ENCODE data around the gene NOTO. TPM values are rescaled to one million over a fixed set of nuclear protein-coding genes. Genes with fewer than 3 reads are reported as not detected.

NOTO gene
- polyA plus RNA-seq, 1 donor (not counting 4 experiments of a cell fraction or from before 2014, with no cell fraction given): not detected

- H3K9ac ChIP-seq (ENCODE audit: control insufficient read depth, extremely low read depth, insufficient read depth, low read length): no peak overlapping the region
- H3K36me3 ChIP-seq (ENCODE audit: control insufficient read depth in 2 of 2, extremely low read depth in 1 of 2, insufficient read depth in 2 of 2, low read length in 2 of 2): no peaks in the 10 kb centered on the region
- peaks cover 31% of the 10 kb centered on the region for H3K27me3 ChIP-seq (ENCODE audit: control insufficient read depth, extremely low read depth, insufficient read depth, low read length)
- no peak overlapping the region for H3K27ac ChIP-seq (ENCODE audit: control insufficient read depth, insufficient read depth, low read length)
- no peaks in the 10 kb centered on the region for H3K79me2 ChIP-seq (ENCODE audit: control insufficient read depth, insufficient read depth, low read length)
- H3K9me1 ChIP-seq (ENCODE audit: control insufficient read depth, extremely low read depth, insufficient read depth, low read length): no peaks in the 10 kb centered on the region
- H3K9me3 ChIP-seq (ENCODE audit: control insufficient read depth, low read depth, low read length): no peaks in the 10 kb centered on the region
- no peak for FAIRE-seq
- peaks cover 19% of the 10 kb centered on the region for H3K4me1 ChIP-seq (ENCODE audit: control insufficient read depth, extremely low read depth, insufficient read depth, low read length)
- TF ChIP-seq EZH2 (IDR thresholded peaks at IDR 0.05; ENCODE audit: low read length) (no peak), CTCF (optimal IDR thresholded peaks at IDR 0.05 in 1 of 3, IDR thresholded peaks at IDR 0.05 in 1 of 3, conservative IDR thresholded peaks at IDR 0.05 in 1 of 3; ENCODE audit: extremely low read depth in 1 of 3, insufficient read depth in 2 of 3, low read length in 3 of 3) (no peak)
- H4K20me1 ChIP-seq (ENCODE audit: control insufficient read depth, extremely low read depth, insufficient read depth, low read length): no peaks in the 10 kb centered on the region
- H3K4me3 ChIP-seq (ENCODE audit: control insufficient read depth in 2 of 3, extremely low read depth in 1 of 3, insufficient read depth in 2 of 3, low read depth in 1 of 3, low read length in 3 of 3): no peak overlapping the region
- H2AFZ ChIP-seq (ENCODE audit: control insufficient read depth, low read length): no peak overlapping the region
- no peak overlapping the region for H3K4me2 ChIP-seq (ENCODE audit: control insufficient read depth, extremely low read depth, insufficient read depth, low read depth, low read length)
- dilution Hi-C loops (cut with MboI; ENCODE audit: extremely low pct_ligation_motif_present, low sequenced_read_pairs): no loop called here
- DNase-seq (ENCODE audit: low read depth, low spot score): no peak
Measured at GRCh38 chr2:73174244-73174643, 28.1 kb upstream of the NOTO start.

- Histone ChIP-seq H3K79me2 (ENCODE audit: control insufficient read depth, insufficient read depth, low read length) (no peaks in the 10 kb centered on the region), H3K9me1 (ENCODE audit: control insufficient read depth, extremely low read depth, insufficient read depth, low read length) (no peaks in the 10 kb centered on the region), H4K20me1 (ENCODE audit: control insufficient read depth, extremely low read depth, insufficient read depth, low read length) (no peaks in the 10 kb centered on the region), H3K36me3 (ENCODE audit: control insufficient read depth in 2 of 2, extremely low read depth in 1 of 2, insufficient read depth in 2 of 2, low read length in 2 of 2) (no peaks in the 10 kb centered on the region), H3K27ac (ENCODE audit: control insufficient read depth, insufficient read depth, low read length) (no peak overlapping the region), H3K4me3 (ENCODE audit: control insufficient read depth in 2 of 3, extremely low read depth in 1 of 3, insufficient read depth in 2 of 3, low read depth in 1 of 3, low read length in 3 of 3) (peak overlapping the region in 1 of 3 experiments; percentile 25), H3K27me3 (ENCODE audit: control insufficient read depth, extremely low read depth, insufficient read depth, low read length) (peaks cover 31% of the 10 kb centered on the region), H3K4me1 (ENCODE audit: control insufficient read depth, extremely low read depth, insufficient read depth, low read length) (peaks cover 19% of the 10 kb centered on the region), H3K9ac (ENCODE audit: control insufficient read depth, extremely low read depth, insufficient read depth, low read length) (no peak overlapping the region), H3K4me2 (ENCODE audit: control insufficient read depth, extremely low read depth, insufficient read depth, low read depth, low read length) (peak overlapping the region; percentile 95), H2AFZ (ENCODE audit: control insufficient read depth, low read length) (no peak overlapping the region), H3K9me3 (ENCODE audit: control insufficient read depth, low read depth, low read length) (no peaks in the 10 kb centered on the region)
- DNase-seq (ENCODE audit: low read depth, low spot score): no peak
- TF ChIP-seq EZH2 (IDR thresholded peaks at IDR 0.05; ENCODE audit: low read length) (no peak), CTCF (optimal IDR thresholded peaks at IDR 0.05 in 1 of 3, IDR thresholded peaks at IDR 0.05 in 1 of 3, conservative IDR thresholded peaks at IDR 0.05 in 1 of 3; ENCODE audit: extremely low read depth in 1 of 3, insufficient read depth in 2 of 3, low read length in 3 of 3) (no peak)
- dilution Hi-C loops (cut with MboI; ENCODE audit: extremely low pct_ligation_motif_present, low sequenced_read_pairs): no loop called here
- no peak for FAIRE-seq
Measured at GRCh38 chr2:73174941-73175662, 27.3 kb upstream of the NOTO start.
